IPS-NIHi7 (cell line): ENCODE data around the gene WDR48.

Experiments
- DNase-seq: peaks from one replicate; pipeline ENCODE4 v3.0.0; 2012; ENCODE audit warnings: mixed read lengths; ENCODE audit errors: extremely low spot score

WDR48 gene

DNA sequence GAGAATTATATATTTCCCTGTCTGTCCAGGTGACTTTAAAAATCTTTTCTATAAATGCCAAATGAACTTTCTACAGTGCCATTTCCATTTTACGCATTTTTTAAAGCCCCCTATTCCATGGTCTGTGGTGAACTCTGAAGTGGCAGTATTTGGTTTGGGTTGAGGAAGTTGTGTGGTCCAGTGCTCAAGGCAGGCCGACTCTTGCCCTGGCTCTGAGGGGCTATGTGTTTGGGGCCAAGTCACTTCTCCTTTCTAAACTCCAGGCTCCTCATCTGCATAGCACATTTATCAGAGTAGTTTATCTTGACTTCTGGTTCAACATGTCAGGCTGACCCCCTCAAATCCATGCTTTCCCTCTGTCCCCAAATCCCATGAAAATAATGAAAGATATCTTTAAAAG is 69.8 kb downstream of the WDR48 start:
- no peak for DNase-seq

- DNase-seq: no peak
Measured at GRCh38 chr3:39122813-39123212, 71.0 kb downstream of the WDR48 start.

- DNase-seq: peak; percentile 72
Measured at GRCh38 chr3:39124876-39125840, 73.3 kb downstream of the WDR48 start.

GRCh38 chr3:39125841-39126500 is 74.2 kb downstream of the WDR48 start:
- no peak for DNase-seq

DNA sequence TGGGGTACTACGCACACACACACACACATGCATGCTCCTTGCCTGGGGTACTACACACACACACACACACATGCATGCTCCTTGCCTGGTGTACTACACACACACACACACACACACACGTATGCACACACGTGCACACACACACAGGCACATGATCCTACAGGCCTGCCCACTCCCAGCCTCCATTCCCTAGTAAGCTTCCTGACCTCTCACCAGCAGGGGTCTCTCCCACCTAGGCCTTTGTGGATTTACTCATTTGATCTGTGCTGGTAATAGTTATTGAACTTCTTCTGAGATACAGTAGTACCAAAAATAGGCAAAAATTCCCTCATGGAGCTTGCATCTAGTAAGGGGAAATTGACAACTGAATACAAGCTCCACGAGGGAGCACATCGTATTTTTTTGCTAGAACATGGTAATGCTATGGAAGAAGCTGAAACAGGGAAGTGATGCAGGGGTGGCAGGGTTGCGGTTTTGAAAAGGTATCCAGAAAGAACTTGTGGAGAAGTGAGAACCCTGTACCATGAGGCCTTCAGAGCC is 74.8 kb downstream of the WDR48 start:
- DNase-seq: peak; percentile 69

DNA sequence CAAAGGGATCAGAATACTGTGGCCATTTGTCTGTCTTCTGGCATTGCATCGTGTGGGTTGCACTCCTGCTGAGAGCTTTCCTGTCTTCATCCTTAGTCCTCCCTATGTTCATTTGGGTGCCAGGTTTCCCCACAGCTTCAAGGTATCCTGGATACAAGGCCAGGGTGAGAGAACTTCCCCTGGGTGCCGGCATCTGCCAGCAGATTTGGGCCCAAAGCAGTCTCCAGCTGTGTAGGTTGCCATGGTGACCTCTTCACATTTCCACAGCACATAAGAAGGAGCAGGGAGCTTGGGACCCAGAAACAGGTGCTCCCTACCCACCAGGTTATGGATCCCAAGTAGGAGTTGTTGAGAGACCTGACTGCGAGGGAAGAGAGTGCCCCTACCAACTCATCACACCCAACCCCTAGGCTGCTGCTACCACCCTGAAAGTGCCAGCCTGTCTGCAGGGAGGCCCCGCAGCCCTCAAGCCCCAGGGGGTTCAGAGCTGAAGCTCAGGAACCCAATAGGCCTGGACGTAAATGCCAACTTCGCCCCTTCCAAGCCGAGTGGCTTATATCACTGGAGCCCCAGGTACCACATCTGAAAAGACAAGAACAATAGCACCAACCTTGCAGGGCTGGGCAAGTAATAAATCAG is 75.6 kb downstream of the WDR48 start:
- DNase-seq: no peak

DNA sequence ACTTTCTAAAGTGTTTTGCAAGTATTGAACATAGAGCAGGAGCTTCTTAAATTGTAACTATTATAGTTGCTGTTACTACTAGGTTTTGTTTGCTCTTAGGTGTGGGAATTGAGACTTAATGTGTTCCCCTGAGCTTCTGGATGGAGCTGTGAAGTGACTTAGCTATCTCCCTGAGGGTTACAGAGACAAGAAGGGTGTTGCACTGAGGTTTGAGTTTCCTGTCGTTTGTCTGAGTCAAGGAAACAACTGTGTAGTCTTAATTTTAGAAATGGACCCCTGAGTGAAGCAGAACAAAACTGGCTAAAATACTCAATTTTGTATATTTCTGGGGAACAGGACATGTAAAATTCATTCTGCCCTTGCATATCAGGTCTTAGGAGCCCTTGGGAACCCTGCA is 76.1 kb downstream of the WDR48 start:
- DNase-seq: no peak

- DNase-seq: no peak
Measured at GRCh38 chr3:39128951-39129350, 77.1 kb downstream of the WDR48 start.

- DNase-seq: no peak
Measured at GRCh38 chr3:39130026-39130425, 78.2 kb downstream of the WDR48 start.

DNA sequence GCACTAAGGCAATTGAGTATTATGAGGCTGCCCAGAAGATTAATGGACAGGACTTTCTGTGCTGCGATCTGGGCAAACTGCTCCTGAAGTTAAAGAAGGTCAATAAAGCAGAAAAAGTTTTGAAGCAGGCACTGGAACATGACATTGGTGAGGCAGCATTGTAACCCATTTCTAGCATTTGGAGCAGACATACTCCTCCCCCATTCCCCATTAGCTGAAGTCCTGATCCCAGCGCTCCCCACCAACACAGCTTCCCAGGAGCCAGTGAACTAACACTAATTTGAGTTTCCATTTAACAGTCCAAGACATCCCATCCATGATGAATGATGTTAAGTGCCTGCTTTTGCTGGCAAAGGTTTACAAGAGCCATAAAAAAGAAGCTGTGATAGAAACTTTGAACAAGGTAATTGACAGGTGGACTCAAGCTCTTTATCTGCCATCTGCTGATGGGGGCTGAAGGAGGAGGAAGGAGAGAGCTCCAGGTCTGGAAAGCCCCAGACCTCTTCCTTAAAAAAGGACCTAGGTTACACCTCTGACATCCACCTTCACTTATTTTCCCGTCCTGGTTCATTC is 79.0 kb downstream of the WDR48 start:
- no peak for DNase-seq

- DNase-seq: no peak
Measured at GRCh38 chr3:39132096-39133092, 80.6 kb downstream of the WDR48 start.

- no peak for DNase-seq
Measured at GRCh38 chr3:39133093-39133490, 81.3 kb downstream of the WDR48 start.

DNA sequence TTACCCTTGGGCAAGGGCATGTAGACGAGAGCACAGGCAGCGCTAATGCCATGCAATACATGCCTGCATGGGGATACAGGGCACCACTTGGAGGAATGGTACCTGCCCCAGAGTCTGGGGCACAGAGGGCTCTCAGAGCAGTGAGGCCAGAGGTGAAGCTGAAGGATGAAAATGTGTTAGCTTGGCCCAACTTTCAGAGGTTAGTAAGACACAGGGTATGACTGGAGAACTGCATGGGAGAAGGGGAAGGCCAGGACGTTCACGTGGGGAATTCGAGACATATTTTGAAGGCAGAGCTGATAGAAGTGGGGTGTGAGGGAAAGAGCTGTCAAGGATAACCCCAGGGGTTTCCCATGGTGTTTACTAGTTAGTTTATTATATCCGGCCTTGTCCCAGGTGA is 82.0 kb downstream of the WDR48 start:
- no peak for DNase-seq

DNA sequence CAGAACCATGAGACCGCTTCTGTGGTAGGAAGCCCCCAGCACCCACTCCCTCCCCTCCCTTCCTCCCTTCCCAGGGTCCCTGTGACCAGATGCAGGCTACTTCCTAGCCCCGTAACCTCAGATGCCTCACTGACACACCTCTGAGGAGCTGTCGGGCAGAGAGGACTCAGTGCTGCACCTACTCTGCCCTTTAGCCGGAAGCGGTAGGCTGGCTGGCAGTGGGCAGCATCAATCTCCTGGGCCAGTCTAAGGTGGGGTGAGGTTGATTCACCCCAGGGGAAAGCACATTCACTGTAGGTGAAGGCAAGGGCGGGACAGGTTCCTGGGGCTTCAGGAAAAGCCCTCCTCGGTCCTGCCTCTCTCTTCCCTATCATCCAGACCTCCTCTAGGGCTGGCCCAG is 82.5 kb downstream of the WDR48 start:
- no peak for DNase-seq

- DNase-seq: no peak
Measured at GRCh38 chr3:39135170-39135805, 83.5 kb downstream of the WDR48 start.

GRCh38 chr3:39136533-39137434 is 85.0 kb downstream of the WDR48 start:
- DNase-seq: no peak

- no peak for DNase-seq
Measured at GRCh38 chr3:39137435-39137936, 85.7 kb downstream of the WDR48 start.

DNA sequence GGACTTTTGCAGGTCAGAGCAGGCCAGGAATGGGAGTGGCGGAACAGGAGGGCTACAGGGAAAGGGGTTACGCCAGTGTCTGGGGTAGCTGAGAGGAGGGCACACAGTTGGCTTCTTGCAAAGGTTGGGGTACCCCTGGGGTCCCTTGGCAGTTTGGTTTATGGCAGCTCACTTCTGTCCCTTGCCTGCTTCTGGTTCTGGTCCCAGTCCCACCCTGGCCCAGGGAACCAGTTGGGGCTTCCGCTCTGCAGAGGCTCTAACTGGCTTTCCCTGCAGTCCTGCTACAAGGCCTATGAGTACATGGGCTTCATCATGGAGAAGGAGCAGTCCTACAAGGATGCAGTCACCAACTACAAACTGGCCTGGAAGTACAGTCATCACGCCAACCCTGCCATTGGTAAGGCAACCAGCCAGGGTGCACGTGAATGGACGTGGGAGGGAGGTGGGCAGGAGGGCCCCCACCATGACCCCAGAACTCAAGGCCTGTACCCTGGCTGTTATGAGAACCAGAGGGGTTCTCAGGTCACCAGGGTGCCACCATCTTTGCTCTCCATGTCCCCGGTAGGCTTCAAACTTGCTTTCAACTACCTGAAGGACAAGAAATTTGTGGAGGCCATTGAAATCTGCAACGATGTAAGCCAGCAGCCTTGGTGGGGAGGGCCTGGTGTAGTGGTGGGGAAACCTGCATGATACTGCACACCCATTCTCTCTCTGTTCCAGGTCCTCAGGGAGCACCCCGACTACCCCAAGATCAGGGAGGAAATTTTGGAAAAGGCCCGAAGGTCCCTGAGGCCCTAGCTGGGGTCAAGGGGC is 86.4 kb downstream of the WDR48 start:
- DNase-seq: no peak
